ENCODE measurements around the gene AVPR2.

- TF ChIP-seq, protein P1, sequence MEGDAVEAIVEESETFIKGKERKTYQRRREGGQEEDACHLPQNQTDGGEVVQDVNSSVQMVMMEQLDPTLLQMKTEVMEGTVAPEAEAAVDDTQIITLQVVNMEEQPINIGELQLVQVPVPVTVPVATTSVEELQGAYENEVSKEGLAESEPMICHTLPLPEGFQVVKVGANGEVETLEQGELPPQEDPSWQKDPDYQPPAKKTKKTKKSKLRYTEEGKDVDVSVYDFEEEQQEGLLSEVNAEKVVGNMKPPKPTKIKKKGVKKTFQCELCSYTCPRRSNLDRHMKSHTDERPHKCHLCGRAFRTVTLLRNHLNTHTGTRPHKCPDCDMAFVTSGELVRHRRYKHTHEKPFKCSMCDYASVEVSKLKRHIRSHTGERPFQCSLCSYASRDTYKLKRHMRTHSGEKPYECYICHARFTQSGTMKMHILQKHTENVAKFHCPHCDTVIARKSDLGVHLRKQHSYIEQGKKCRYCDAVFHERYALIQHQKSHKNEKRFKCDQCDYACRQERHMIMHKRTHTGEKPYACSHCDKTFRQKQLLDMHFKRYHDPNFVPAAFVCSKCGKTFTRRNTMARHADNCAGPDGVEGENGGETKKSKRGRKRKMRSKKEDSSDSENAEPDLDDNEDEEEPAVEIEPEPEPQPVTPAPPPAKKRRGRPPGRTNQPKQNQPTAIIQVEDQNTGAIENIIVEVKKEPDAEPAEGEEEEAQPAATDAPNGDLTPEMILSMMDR (IDR thresholded peaks at IDR 0.05), result no peak
- TF ChIP-seq ZFX (IDR thresholded peaks at IDR 0.05; ENCODE audit: borderline replicate concordance), result no peak
Measured at GRCh38 chrX:153857348-153857903, 47.0 kb upstream of the AVPR2 start.

Data from 22Rv1 (cell line).